ENCODE results near the gene OPN1MW3. TPM values are rescaled to one million over a fixed set of nuclear protein-coding genes. Genes with fewer than 3 reads are reported as not detected.
"Not testable (repeated sequence)": the region's sequence is repeated elsewhere in the genome, so short reads cannot be mapped to it uniquely, and the experiment has no call there.

The OPN1MW3 gene
- total RNA-seq: not detected

GRCh38 chrX:154257282-154257681, at the start of gene OPN1MW3:
OPN1MW3 (plus strand) TSS chrX:154257582; CDS start chrX:154257620, 38 bp downstream.
- POLR2A ChIA-PET; CTCF ChIA-PET; H3K4me1 Mint-ChIP-seq; H3K9me3 Mint-ChIP-seq (ENCODE audit: low read depth); H3K27ac Mint-ChIP-seq; H3K36me3 Mint-ChIP-seq (ENCODE audit: low read depth); DNase-seq; intact Hi-C loops (cut with DNase I, micrococcal nuclease); ATAC-seq; H3K4me3 Mint-ChIP-seq; H3K27me3 Mint-ChIP-seq: not testable (repeated sequence)

DNA sequence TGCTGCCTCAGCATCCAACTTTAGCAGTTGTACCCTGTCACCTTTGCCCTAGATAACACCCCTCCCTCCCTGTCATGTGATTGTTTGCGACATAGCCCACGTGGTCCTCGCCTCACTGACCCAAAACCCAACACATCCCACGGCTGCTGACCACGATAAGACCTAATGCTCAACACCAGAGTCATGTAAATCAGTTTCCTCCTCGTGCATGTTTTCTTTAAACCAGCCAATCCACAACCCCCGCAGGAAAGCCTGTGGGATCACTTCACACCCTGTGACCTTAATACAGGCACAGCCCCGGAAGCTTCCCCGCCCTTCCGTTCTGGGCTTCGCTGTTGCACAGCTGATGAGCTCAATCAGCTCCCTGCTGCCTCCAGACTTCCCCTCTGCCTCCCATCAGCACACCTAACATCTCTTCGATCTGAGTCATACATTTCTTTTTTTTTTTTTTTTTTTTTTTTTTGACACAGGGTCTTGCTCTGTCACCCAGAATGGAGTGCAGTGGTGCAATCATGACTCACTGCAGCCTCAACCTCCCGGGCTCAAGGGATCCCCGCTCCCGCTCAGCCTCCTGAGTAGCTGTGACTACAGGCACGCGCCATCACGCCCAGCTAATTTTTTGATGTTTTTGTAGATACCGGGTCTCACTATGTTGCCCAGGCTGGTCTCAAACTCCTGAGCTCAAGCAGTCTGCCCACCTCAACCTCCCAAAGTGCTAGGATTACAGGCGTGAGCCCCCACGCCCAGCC, 47.5 kb upstream of the OPN1MW3 start:
- POLR2A ChIA-PET; H3K27ac Mint-ChIP-seq; H3K9me3 Mint-ChIP-seq (ENCODE audit: low read depth); CTCF ChIA-PET; H3K27me3 Mint-ChIP-seq; H3K4me1 Mint-ChIP-seq; intact Hi-C loops (cut with DNase I, micrococcal nuclease); H3K36me3 Mint-ChIP-seq (ENCODE audit: low read depth); H3K4me3 Mint-ChIP-seq; DNase-seq: not testable (repeated sequence)
- ATAC-seq: peak; percentile 98

DNA sequence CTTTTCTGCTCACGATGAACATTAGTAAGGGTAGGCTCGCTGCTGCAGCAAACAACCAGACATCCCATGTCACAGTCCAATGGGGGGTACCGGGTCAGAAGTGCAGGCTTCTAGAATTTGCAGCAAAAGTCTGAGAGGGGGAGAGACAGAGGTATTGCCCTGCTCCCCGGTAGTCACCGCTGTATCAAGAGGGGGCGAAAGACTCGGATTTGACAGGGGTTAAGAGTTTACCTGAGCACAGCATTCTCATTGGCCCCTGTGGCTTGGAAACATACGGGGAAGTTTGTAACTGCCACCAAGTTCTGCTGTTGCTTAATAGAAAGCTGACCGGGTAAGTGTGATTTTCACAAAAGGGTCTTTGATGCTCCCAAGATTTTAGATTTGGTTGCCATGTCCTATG, 46.3 kb upstream of the OPN1MW3 start:
- DNase-seq; H3K27me3 Mint-ChIP-seq; CTCF ChIA-PET; H3K36me3 Mint-ChIP-seq (ENCODE audit: low read depth); H3K9me3 Mint-ChIP-seq (ENCODE audit: low read depth); H3K4me1 Mint-ChIP-seq; POLR2A ChIA-PET; intact Hi-C loops (cut with DNase I, micrococcal nuclease); ATAC-seq; H3K27ac Mint-ChIP-seq; H3K4me3 Mint-ChIP-seq: not testable (repeated sequence)

DNA sequence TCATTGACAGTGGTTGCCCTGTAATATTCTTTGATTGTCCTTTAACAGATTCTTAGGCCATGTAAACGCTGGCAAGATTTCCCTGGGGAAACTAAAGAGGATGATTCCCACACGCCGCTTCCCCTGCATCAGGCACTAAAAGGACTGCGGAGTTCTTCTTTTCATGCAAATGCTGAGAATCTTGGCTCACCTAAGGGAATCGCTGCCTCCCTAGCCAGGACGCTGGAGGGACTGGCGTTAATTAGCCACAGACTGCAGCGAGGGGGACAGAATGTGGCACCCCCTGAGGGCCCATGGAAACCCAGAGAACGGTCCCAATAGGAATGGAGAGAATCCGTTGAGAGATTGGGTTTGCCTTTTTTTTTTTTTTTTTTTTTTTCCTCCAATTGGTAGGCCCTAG, 45.9 kb upstream of the OPN1MW3 start:
- CTCF ChIA-PET; H3K36me3 Mint-ChIP-seq (ENCODE audit: low read depth); H3K4me3 Mint-ChIP-seq; ATAC-seq; DNase-seq; H3K27ac Mint-ChIP-seq; H3K9me3 Mint-ChIP-seq (ENCODE audit: low read depth); H3K27me3 Mint-ChIP-seq; H3K4me1 Mint-ChIP-seq; POLR2A ChIA-PET; intact Hi-C loops (cut with DNase I, micrococcal nuclease): not testable (repeated sequence)

GRCh38 chrX:154219456-154219855, 37.9 kb upstream of the OPN1MW3 start, which contains the start of gene OPN1MW2:
OPN1MW2 (plus strand) TSS chrX:154219756; CDS start chrX:154219816, 60 bp downstream.
- H3K4me3 Mint-ChIP-seq; POLR2A ChIA-PET; CTCF ChIA-PET; intact Hi-C loops (cut with DNase I, micrococcal nuclease); H3K9me3 Mint-ChIP-seq (ENCODE audit: low read depth); H3K4me1 Mint-ChIP-seq; DNase-seq; H3K27me3 Mint-ChIP-seq; ATAC-seq; H3K27ac Mint-ChIP-seq; H3K36me3 Mint-ChIP-seq (ENCODE audit: low read depth): not testable (repeated sequence)

GRCh38 chrX:154225292-154225691, 32.1 kb upstream of the OPN1MW3 start:
- intact Hi-C loops (cut with DNase I, micrococcal nuclease); ATAC-seq; H3K27me3 Mint-ChIP-seq; POLR2A ChIA-PET; H3K27ac Mint-ChIP-seq; H3K9me3 Mint-ChIP-seq (ENCODE audit: low read depth); DNase-seq; CTCF ChIA-PET; H3K4me3 Mint-ChIP-seq; H3K4me1 Mint-ChIP-seq; H3K36me3 Mint-ChIP-seq (ENCODE audit: low read depth): not testable (repeated sequence)

DNA sequence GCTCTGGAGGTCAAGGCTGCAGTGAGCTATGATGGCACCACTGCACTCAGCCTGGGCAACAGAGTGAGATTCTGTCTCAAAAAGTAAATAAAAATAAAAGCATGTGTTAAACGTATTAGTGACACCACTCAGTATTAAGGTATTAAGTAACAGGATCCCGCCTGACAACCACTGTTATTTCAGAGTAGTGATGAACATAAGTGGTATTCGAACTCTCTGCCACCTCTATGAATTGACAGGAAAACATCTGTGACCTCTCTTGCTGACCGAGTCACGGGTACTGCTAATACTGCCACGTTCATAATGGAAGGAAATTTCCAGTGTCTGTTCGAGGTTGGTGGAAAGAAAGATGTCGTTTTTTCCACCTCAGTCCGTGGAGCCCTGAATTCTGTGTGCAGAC, 30.7 kb upstream of the OPN1MW3 start:
- ATAC-seq; H3K36me3 Mint-ChIP-seq (ENCODE audit: low read depth); H3K27ac Mint-ChIP-seq; DNase-seq; CTCF ChIA-PET; H3K9me3 Mint-ChIP-seq (ENCODE audit: low read depth); intact Hi-C loops (cut with DNase I, micrococcal nuclease); H3K27me3 Mint-ChIP-seq; H3K4me1 Mint-ChIP-seq; H3K4me3 Mint-ChIP-seq; POLR2A ChIA-PET: not testable (repeated sequence)

GRCh38 chrX:154231443-154231842, 25.9 kb upstream of the OPN1MW3 start:
- POLR2A ChIA-PET; DNase-seq; H3K27me3 Mint-ChIP-seq; ATAC-seq; H3K27ac Mint-ChIP-seq; H3K4me1 Mint-ChIP-seq; intact Hi-C loops (cut with DNase I, micrococcal nuclease); H3K4me3 Mint-ChIP-seq; CTCF ChIA-PET; H3K36me3 Mint-ChIP-seq (ENCODE audit: low read depth); H3K9me3 Mint-ChIP-seq (ENCODE audit: low read depth): not testable (repeated sequence)

DNA sequence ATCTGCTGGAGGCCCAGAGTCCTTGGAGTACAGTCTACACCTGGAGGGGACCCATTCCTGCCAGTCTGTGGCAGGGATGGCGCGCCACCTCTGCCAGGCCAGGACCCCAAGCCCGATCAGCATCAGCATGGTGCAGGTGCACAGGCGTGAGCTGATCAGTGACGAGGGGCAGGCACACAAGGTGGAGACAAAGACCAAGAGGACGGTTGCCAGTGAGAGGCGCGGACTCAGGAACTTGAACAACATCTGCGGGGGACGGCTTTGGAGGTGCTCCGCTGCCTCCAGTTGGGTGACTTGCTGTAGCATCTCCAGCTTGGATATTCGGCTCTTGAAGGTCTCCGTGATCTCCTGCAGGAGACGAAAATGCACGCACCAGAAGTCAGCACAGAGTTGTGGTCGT, 23.8 kb upstream of the OPN1MW3 start:
- H3K27ac Mint-ChIP-seq; H3K9me3 Mint-ChIP-seq (ENCODE audit: low read depth); ATAC-seq; CTCF ChIA-PET; H3K4me1 Mint-ChIP-seq; H3K36me3 Mint-ChIP-seq (ENCODE audit: low read depth); H3K4me3 Mint-ChIP-seq; POLR2A ChIA-PET; intact Hi-C loops (cut with DNase I, micrococcal nuclease); DNase-seq; H3K27me3 Mint-ChIP-seq: not testable (repeated sequence)

DNA sequence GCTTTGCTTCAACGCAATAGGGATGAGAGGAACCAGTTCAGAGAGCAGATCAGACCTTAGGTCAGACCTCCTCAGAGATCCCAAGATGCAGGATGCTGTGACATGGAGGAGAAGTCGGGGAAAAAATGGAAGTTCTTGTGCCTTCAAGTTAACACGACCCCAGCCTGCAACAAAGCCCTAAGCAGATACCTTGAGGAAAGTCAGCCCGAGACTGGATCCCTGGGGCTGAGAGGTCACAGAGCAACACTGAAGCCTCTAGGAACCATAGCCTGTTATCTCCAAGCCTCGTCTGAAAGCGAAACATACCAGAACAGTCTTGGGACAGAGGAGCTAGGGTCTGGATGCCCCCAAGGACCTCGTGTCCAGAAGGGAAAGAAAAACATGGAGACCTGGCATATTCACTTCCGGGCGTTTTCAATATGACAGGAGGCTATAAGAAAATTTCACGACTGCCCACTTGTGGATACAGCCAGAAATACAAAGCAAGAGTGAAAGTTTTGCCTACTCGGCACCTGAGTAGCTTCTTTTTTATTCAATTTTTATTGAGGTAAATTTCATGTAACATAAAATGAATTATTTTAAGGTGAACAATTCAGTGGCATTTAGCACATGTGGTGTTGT, 18.3 kb upstream of the OPN1MW3 start:
- peak; percentile 1 for DNase-seq
- H3K4me3 Mint-ChIP-seq; H3K9me3 Mint-ChIP-seq (ENCODE audit: low read depth); H3K27me3 Mint-ChIP-seq; ATAC-seq; H3K4me1 Mint-ChIP-seq; intact Hi-C loops (cut with DNase I, micrococcal nuclease); POLR2A ChIA-PET; H3K27ac Mint-ChIP-seq; CTCF ChIA-PET; H3K36me3 Mint-ChIP-seq (ENCODE audit: low read depth): not testable (repeated sequence)

DNA sequence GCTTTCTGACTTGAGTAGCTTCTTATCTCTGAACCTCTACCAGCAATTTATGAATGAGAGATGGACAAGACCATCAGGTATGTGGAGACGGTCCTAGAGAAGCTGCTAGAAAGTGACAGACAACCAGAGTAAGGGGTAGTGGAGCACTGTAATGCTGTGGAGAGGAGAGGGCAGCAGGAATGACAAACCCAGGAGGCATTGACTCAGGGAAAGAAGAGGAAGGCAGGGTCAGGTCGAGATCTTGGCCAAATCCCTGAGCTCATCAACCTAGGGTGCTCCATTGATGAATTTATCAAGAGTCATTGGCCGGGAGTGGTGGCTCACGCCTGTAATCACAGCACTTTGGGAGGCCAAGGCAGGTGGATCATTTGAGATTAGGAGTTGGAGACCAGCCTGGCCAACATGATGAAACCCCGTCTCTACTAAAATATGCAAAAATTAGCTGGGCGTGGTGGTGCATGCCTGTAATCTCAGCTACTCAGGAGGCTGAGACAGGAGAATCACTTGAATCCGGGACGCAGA, 17.3 kb upstream of the OPN1MW3 start:
- H3K9me3 Mint-ChIP-seq (ENCODE audit: low read depth); H3K36me3 Mint-ChIP-seq (ENCODE audit: low read depth); H3K4me3 Mint-ChIP-seq; POLR2A ChIA-PET; intact Hi-C loops (cut with DNase I, micrococcal nuclease); H3K27me3 Mint-ChIP-seq; ATAC-seq; H3K27ac Mint-ChIP-seq; H3K4me1 Mint-ChIP-seq: not testable (repeated sequence)
- DNase-seq: peak; percentile 1
- CTCF ChIA-PET: interaction anchor here (0.7 to 0.8 kb wide), 2 partner anchors 68 to 79 kb away, joined by 3 read pairs; no protein-coding TSS in a partner anchor

DNA sequence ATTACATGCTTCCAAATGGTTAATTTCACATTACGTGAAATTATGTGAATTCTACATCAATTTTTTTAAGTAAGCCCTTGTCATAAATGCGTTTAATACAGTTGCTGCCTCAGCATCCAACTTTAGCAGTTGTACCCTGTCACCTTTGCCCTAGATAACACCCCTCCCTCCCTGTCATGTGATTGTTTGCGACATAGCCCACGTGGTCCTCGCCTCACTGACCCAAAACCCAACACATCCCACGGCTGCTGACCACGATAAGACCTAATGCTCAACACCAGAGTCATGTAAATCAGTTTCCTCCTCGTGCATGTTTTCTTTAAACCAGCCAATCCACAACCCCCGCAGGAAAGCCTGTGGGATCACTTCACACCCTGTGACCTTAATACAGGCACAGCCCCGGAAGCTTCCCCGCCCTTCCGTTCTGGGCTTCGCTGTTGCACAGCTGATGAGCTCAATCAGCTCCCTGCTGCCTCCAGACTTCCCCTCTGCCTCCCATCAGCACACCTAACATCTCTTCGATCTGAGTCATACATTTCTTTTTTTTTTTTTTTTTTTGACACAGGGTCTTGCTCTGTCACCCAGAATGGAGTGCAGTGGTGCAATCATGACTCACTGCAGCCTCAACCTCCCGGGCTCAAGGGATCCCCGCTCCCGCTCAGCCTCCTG, 9.9 kb upstream of the OPN1MW3 start:
- DNase-seq; intact Hi-C loops (cut with DNase I, micrococcal nuclease); H3K27me3 Mint-ChIP-seq; POLR2A ChIA-PET; H3K4me1 Mint-ChIP-seq; H3K4me3 Mint-ChIP-seq; CTCF ChIA-PET; H3K36me3 Mint-ChIP-seq (ENCODE audit: low read depth); H3K9me3 Mint-ChIP-seq (ENCODE audit: low read depth); H3K27ac Mint-ChIP-seq: not testable (repeated sequence)
- peak; percentile 98 for ATAC-seq

Measured in activated CD4-positive, alpha-beta T cell treated with anti-CD3 and anti-CD28 coated beads for 36 hours (primary cell).